HG02870 (cell line): Measurements from ENCODE around the gene SUPT3H.

Experiments used
- ATAC-seq: cut with Tn5 transposase; IDR thresholded peaks from one replicate; pipeline ENCODE4 v1.9.1; 2021; ENCODE audit warnings: mild to moderate bottlenecking, moderate library complexity; ENCODE audit not compliant: unreplicated experiment

The SUPT3H gene

GRCh38 chr6:45377554-45378333 lies at the start of gene SUPT3H:
Gene SUPT3H (minus strand): TSS chr6:45377934.
- peak; percentile 91 for ATAC-seq

- ATAC-seq = no peak
Measured at GRCh38 chr6:45426251-45426650, 48.5 kb upstream of the SUPT3H start.

GRCh38 chr6:45424451-45424861 lies 46.7 kb upstream of the SUPT3H start:
- no peak for ATAC-seq

- no peak for ATAC-seq
Measured at GRCh38 chr6:45423824-45424450, 46.2 kb upstream of the SUPT3H start.

GRCh38 chr6:45423111-45423823 lies 45.5 kb upstream of the SUPT3H start:
- no peak for ATAC-seq

- no peak for ATAC-seq
Measured at GRCh38 chr6:45422503-45423110, 44.9 kb upstream of the SUPT3H start.

- no peak for ATAC-seq
Measured at GRCh38 chr6:45421709-45422502, 44.2 kb upstream of the SUPT3H start.

GRCh38 chr6:45420909-45421708 lies 43.4 kb upstream of the SUPT3H start:
- ATAC-seq = no peak

GRCh38 chr6:45420083-45420908 lies 42.6 kb upstream of the SUPT3H start:
- no peak for ATAC-seq

GRCh38 chr6:45419571-45420082 lies 41.9 kb upstream of the SUPT3H start:
- no peak for ATAC-seq

GRCh38 chr6:45417436-45417835 lies 39.7 kb upstream of the SUPT3H start:
- no peak for ATAC-seq

- no peak for ATAC-seq
Measured at GRCh38 chr6:45416700-45417099, 39.0 kb upstream of the SUPT3H start.

GRCh38 chr6:45415788-45416518 lies 38.2 kb upstream of the SUPT3H start:
- no peak for ATAC-seq

- ATAC-seq = no peak
Measured at GRCh38 chr6:45415315-45415714, 37.6 kb upstream of the SUPT3H start.

GRCh38 chr6:45411959-45412358 lies 34.2 kb upstream of the SUPT3H start:
- ATAC-seq = no peak

- ATAC-seq = no peak
Measured at GRCh38 chr6:45400021-45400420, 22.3 kb upstream of the SUPT3H start.

- ATAC-seq = no peak
Measured at GRCh38 chr6:45398075-45398813, 20.5 kb upstream of the SUPT3H start.
